PC-9 (cell line): ENCODE data around the gene GOLGA6A. TPM values are rescaled to one million over a fixed set of nuclear protein-coding genes. Genes with fewer than 3 reads are reported as not detected.

Experiments used
- BruUV-seq: library from RNA; stranded (reverse); fragments of 400-500 nt; replicated peaks from 2 replicates; lab custom pipeline; 2021; lab: Mats Ljungman, UMichigan
- CTCF ChIA-PET: fragments of 300-600 bp; sonication (Branson Sonifier 250); formaldehyde crosslinking; loops from one replicate; lab custom pipeline; 2022; ENCODE audit warnings: antibody characterized with exemption; lab: Charles Lee
- POLR2A ChIA-PET: fragments of 300-600 bp; sonication (Branson Sonifier 250); formaldehyde crosslinking; loops from one replicate; lab custom pipeline; 2022; ENCODE audit warnings: antibody characterized with exemption; ENCODE audit not compliant: unreplicated experiment; lab: Charles Lee
- DNase-seq, 2 experiments: peaks; one replicate each; pipeline versions ENCODE4 v3.0.0 to v3.0.0-alpha.2; 2015 to 2022; ENCODE audit warnings: mixed read lengths in 1 of 2
- H2AFZ ChIP-seq: fragments of 200-600 bp; sonication (generic); 2 replicates; pipeline ENCODE4 v1.8.1; 2017; ENCODE audit warnings: antibody characterized with exemption
- H3F3A ChIP-seq: fragments of 200-600 bp; sonication (generic); 2 replicates; pipeline ENCODE4 v1.8.1; 2017; ENCODE audit warnings: antibody characterized with exemption, mild to moderate bottlenecking, low read depth; ENCODE audit not compliant: insufficient read depth
- H3K27ac ChIP-seq: fragments of 200-600 bp; sonication (generic); 2 replicates; pipeline ENCODE4 v1.6.1; 2016; ENCODE audit warnings: mixed run types
- H3K27me3 ChIP-seq: fragments of 200-600 bp; sonication (generic); 2 replicates; pipeline ENCODE4 v1.6.1; 2016; ENCODE audit warnings: low read depth, mixed run types; ENCODE audit not compliant: insufficient read depth
- H3K36me3 ChIP-seq: fragments of 200-600 bp; sonication (generic); 2 replicates; pipeline ENCODE4 v1.6.1; 2016; ENCODE audit warnings: low read depth, mixed run types
- H3K4me1 ChIP-seq: fragments of 200-600 bp; sonication (generic); replicated peaks from 2 replicates; pipeline ENCODE4 v1.6.1; 2016; ENCODE audit warnings: mixed run types; ENCODE audit not compliant: insufficient read depth
- H3K4me2 ChIP-seq: fragments of 200-600 bp; sonication (generic); 2 replicates; pipeline ENCODE4 v1.6.1; 2017; ENCODE audit warnings: mixed run types
- H3K4me3 ChIP-seq: fragments of 200-600 bp; sonication (generic); 2 replicates; pipeline ENCODE4 v1.6.1; 2016; ENCODE audit warnings: mixed run types
- H3K79me2 ChIP-seq: fragments of 200-600 bp; sonication (generic); 2 replicates; pipeline ENCODE4 v1.6.1; 2017; ENCODE audit warnings: low read depth, mixed run types
- H3K9me2 ChIP-seq: fragments of 200-600 bp; sonication (generic); 2 replicates; pipeline ENCODE4 v1.8.1; 2017; ENCODE audit warnings: mild to moderate bottlenecking; ENCODE audit not compliant: insufficient read depth
- H3K9me3 ChIP-seq: fragments of 200-600 bp; sonication (generic); 2 replicates; pipeline ENCODE4 v1.8.1; 2016; ENCODE audit warnings: low read depth; ENCODE audit not compliant: insufficient read depth
- H4K20me1 ChIP-seq: fragments of 200-600 bp; sonication (generic); 2 replicates; pipeline ENCODE4 v1.8.1; 2017; ENCODE audit not compliant: insufficient read depth
- CTCF ChIP-seq: fragments of 200-600 bp; sonication (generic); conservative IDR thresholded peaks from 2 replicates; pipeline ENCODE4 v1.6.1; 2017; ENCODE audit warnings: mixed run types, antibody characterized with exemption, mild to moderate bottlenecking, moderate library complexity
- EZH2 ChIP-seq: fragments of 200-600 bp; sonication (generic); IDR thresholded peaks from 2 replicates; pipeline ENCODE4 v1.8.0; 2017; ENCODE audit warnings: antibody characterized with exemption, low read depth
- intact Hi-C: fragments of 100-400 bp; cut with micrococcal nuclease; formaldehyde crosslinking; loops from one replicate; pipeline ENCODE4 v1.10.0; 2022; ENCODE audit not compliant: unreplicated experiment
- total RNA-seq: library from RNA; stranded (reverse); gene quantifications from 2 replicates; pipeline ENCODE4 v1.2.3, GENCODE V29; 2021

The GOLGA6A gene
- total RNA-seq, 1 experiment from 2014 or later, result not detected

- no TSS peak for BruUV-seq
- Histone ChIP-seq H3K36me3 (no peaks in the 10 kb centered on the region), H4K20me1 (no peaks in the 10 kb centered on the region; the same call in none of the 2 replicates), H3K4me2 (no peak overlapping the region), H3F3A (0 out of 2 replicates have a peak, but pooled peaks cover 3% of the 10 kb centered on the region), H3K27ac (no peak overlapping the region), H3K9me2 (no peaks in the 10 kb centered on the region), H3K4me3 (no peak overlapping the region), H3K27me3 (no peaks in the 10 kb centered on the region), H3K9me3 (no peaks in the 10 kb centered on the region), H3K79me2 (no peaks in the 10 kb centered on the region), H3K4me1 (no peaks in the 10 kb centered on the region), H2AFZ (no peak overlapping the region)
- DNase-seq, result no peak
- no peak for TF ChIP-seq EZH2
- no peak for TF ChIP-seq CTCF
- ChIA-PET CTCF (interaction anchor here (1.5 kb wide), 1 partner anchor 20 kb away, joined by 5 read pairs; no protein-coding TSS in a partner anchor), POLR2A (interaction anchor here (0.6 kb wide), 1 partner anchor 974 kb away, joined by 11 read pairs; no protein-coding TSS in a partner anchor)
- intact Hi-C loops, result no loop called here
These were observed 54.7 kb downstream of the GOLGA6A start for GRCh38 chr15:74027688-74028087.

- no peaks in the 10 kb centered on the region for H3K9me2 ChIP-seq
- CTCF ChIA-PET, result no interaction called here
- DNase-seq, result no peak
- POLR2A ChIA-PET, result no interaction called here
- intact Hi-C loops, result no loop called here
- BruUV-seq, result no TSS peak
- H3K9me3 ChIP-seq, result no peaks in the 10 kb centered on the region
- H3F3A ChIP-seq, result no peaks in the 10 kb centered on the region
- no peaks in the 10 kb centered on the region for H3K79me2 ChIP-seq
- H3K4me3 ChIP-seq, result no peak overlapping the region
- no peaks in the 10 kb centered on the region for H3K27me3 ChIP-seq
- H3K4me1 ChIP-seq, result no peaks in the 10 kb centered on the region
- H3K4me2 ChIP-seq, result no peak overlapping the region
- H4K20me1 ChIP-seq, result no peaks in the 10 kb centered on the region; the same call in none of the 2 replicates
- no peaks in the 10 kb centered on the region for H3K36me3 ChIP-seq
- H2AFZ ChIP-seq, result no peak overlapping the region
- TF ChIP-seq EZH2 (no peak), CTCF (no peak)
- no peak overlapping the region for H3K27ac ChIP-seq
These were observed 56.9 kb downstream of the GOLGA6A start for GRCh38 chr15:74025436-74025835.

- ChIA-PET CTCF (no interaction called here), POLR2A (interaction anchor here (0.6 kb wide), 1 partner anchor 119 kb away, joined by 6 read pairs; no protein-coding TSS in a partner anchor)
- Histone ChIP-seq H3F3A (no peaks in the 10 kb centered on the region), H3K4me2 (no peak overlapping the region), H3K27me3 (no peaks in the 10 kb centered on the region), H3K79me2 (no peaks in the 10 kb centered on the region), H3K36me3 (no peaks in the 10 kb centered on the region), H2AFZ (no peak overlapping the region), H3K9me2 (no peaks in the 10 kb centered on the region), H4K20me1 (no peaks in the 10 kb centered on the region; the same call in none of the 2 replicates), H3K27ac (no peak overlapping the region), H3K9me3 (no peaks in the 10 kb centered on the region), H3K4me3 (no peak overlapping the region), H3K4me1 (no peaks in the 10 kb centered on the region)
- no TSS peak for BruUV-seq
- intact Hi-C loops, result no loop called here
- no peak for DNase-seq
- TF ChIP-seq CTCF, result no peak
- no peak for TF ChIP-seq EZH2
These were observed 57.7 kb downstream of the GOLGA6A start for GRCh38 chr15:74024687-74025086.
